Measurements from ENCODE around the gene GRIP2. TPM values are rescaled to one million over a fixed set of nuclear protein-coding genes. Genes with fewer than 3 reads are reported as not detected.

Gene GRIP2
- total RNA-seq, result not detected

DNA sequence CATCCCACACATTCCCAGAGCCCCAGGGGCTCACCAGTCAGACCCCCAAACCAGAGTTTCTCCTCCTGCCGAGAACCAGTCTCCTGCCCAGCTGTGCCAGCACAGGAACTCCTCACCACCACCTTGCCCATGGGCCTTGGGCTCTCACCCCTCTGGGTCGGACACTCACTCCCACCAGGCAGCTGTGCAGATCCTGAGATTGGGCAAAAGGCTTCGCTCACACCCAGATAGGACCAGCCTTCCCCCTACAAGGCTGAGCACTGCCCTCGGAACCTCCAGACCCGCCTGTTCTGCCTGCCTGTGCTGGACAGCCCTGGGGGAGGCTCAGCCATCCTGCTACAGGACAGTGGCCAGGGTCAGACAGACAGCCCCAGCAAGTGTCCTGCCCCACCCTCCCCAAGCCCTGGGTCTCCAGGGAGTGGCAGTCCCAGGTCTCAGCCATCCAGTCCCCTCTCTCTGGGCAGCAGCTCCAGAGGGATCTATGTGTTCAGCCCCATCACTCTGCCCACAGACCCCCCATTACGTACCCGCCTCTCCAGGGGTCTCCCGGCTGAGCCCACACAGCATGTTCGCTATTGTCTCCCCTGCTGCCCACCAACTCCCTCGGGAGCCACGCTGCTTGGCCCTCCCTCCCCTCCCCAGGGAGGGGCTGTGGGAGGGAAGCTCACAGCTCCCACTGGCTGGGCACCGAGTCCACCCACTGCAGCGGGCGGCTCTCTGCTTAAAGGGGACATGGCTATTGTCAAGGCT, at the start of gene GRIP2:
TSS of gene GRIP2 (minus strand) at position 601 of the 750 bp plus-strand sequence. CDS start at position 567, 34 bp downstream.
- no peak for DNase-seq (ENCODE audit: low read depth in 2 of 3, low spot score in 2 of 3)

DNA sequence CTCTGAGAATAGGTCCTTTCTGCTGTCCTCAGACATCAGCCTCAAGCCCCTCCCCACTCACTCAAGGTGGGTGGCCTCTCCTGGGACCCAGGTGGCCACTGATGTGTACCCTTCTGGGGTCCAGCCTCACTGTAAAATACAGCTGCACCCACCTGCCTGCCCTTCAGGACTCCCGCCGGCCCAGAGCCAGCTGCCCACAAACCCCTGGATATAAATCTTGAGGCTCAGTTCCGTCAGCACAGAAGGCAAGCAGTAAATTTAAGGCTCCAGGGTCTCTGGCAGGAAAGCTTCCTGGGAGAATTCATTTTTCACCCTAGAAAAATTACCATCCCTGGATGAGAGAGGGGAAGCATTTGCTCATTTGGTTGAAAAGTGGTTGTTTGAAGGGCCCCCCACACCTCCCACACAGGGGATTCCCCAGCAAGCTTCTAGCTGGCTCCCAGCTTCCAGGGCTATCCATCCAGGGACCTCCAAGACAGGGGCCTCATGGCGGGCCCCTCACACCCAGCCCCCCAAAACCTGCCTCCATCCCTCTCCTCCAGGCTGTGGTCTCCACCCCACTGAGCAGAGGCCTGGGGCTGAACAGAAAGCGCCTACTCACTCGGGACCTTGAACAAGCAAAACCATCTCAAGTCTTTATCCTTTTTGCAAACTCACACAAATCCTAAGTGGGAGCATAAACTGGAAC, 48.4 kb upstream of the GRIP2 start:
- DNase-seq (ENCODE audit: low read depth in 2 of 3, low spot score in 2 of 3), result no peak

DNA sequence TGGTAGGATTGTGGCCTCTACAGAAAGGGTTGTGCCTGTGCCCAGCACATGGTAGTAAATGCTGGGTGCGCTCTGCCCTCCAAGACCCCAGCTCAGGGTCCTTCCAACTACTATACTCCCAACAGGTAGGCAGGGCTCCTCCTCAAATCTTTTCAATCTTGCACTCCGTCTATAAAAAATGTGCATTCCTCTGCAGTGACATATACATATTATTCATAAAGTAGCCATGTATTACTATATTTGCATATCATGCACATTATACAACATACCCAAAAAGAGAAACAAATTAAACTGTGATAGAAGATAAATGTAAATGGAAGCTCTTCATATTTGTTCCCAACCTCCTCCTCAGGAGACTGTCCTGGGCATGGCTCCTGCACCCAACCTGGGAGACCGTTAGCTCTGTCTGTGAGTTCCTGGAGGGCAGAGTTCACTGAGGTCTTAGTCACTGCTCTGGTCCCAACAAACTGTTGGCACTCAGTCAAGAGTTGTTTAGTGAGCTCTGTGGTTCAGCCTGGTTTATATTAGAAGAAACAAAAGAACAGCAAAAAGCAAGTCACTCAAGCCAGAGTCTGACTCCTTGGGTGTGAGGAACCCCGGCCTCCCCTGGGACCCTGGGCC, 47.7 kb upstream of the GRIP2 start:
- no peak for DNase-seq (ENCODE audit: low read depth in 2 of 3, low spot score in 2 of 3)

DNA sequence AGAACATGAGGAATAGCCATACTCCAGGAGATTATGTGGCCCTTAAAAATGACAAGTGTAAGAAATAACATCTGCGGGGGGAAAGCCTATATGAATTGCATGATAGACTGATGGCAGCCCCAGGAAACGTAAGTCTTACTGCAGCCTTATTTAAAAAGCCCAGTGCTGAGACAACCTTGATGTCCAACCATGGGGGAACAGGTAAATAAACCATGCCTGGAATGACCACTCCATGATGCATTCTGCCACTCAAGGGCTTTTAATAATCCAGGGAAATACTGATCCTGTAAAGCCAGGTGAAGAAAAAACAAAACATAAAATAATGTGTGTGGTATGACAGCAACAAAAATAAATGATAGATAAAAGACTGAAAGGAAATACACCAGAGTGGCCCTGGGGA, 46.5 kb upstream of the GRIP2 start:
- DNase-seq (ENCODE audit: low read depth in 2 of 3, low spot score in 2 of 3), result no peak

DNA sequence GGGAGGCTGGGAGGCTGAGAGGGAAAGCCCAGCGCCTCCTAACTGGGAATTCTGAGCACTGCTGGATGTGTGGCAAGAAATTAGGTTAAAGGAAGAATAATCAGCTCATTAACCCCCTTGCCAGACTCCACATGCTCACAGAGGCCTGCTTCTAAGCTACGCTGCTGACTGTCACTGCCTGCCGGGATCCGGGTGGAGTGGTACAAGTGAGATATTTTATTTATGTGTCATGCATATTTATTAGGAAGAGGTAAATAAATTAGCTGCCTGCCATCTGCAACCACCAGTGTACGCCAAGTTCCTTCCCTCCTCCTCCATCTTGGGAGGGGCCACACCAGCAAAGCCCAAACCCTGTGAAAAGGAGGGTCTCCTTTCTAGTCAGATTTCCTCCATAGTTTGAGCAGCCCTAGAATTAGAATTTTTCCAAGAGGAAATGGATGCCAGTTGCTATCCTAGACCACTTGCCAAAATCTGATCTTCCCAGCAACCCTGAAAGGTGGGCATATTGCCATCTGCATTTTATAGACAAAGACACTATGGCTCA, 43.5 kb upstream of the GRIP2 start:
- no peak for DNase-seq (ENCODE audit: low read depth in 2 of 3, low spot score in 2 of 3)

DNA sequence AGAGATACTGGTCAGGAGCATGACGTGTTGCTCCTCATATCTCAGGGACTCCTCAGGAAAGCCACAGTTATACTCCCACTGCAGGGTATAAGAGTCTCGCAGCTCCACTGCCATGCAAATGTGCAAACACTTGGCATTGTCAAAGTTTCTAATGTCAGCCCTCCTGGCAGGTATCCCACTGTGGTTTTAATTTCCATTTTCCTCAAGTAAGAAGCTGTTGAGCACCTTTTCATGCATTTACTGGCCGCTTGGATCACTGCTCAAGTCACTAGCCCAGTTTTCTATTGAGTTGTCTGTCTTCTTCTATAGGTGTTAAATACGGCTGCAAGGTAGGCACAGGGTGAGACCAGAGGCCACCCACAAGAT, 41.9 kb upstream of the GRIP2 start:
- no peak for DNase-seq (ENCODE audit: low read depth in 2 of 3, low spot score in 2 of 3)

DNA sequence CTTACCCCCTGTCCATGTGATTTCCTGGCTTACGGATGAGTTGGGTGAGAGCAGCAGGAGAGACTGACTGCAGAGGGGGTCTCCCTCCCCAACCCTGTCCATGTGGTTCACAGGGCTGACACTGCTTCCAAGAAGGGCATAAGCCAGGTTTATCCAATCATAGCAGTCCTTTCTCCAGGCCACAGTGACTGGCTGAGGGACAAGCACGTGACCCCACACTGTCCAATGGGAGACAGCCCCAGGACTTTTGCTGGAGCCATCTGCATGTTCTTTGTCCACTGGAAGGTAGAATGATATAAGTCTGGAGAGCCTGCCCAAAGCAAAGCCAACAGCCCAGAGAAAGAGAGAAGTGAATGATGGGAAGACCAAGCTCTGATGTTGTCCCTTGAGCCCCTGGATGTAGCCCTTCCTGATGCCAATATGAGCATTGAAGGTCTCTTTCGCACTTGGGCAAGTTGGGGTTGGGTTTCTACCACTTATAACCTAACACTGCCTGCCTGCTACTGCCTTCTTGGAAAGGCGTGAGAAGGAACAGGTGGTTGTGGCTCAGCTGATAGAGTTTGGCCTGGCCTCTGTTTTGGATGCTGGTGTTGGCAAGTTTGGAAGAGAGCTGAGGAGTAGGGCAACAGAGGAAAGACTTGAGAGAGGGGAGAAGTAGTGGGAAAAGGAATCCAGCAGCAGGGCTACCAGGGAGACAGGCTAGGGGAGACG, 41.3 kb upstream of the GRIP2 start:
- DNase-seq (ENCODE audit: low read depth in 2 of 3, low spot score in 2 of 3), result no peak

DNA sequence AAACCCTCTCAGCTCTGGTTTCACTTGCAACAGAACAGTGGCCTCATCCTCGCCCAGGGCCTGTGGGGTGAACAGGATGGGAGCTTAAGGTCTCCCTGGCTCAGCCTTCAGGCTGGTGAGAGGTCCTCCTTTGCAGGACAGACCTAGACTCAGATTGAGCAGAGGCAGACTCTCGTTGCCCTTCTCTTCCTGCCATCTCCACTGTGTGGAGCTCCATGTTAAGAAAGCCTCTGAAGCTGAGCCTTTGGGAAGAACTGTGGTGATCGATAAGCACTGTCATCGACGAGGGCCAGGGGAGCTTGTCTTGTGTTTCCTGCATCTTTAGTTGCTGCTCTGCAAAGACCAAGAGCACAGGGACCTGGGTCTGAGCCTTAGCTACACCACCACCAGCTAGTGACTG, 37.8 kb upstream of the GRIP2 start:
- no peak for DNase-seq (ENCODE audit: low read depth in 2 of 3, low spot score in 2 of 3)

DNA sequence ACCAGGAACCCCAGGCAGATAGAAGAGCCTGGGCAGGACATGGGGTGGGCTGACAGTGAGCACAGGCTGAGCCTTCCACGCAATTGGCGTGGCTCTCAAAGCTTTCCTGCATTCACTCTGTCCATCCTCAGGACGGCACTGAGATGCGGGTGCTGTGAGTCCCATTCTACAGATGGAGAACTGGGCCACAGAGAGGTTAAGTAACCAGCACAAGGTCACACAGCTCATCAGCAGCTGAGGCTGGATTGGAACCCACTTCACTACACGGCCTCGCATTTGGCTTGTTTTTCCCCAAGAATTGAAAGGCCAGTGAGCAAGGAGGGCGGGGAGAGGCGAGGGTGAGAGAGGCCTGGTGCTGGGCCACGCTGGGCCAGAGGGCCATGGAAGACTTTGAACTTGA, 36.0 kb upstream of the GRIP2 start:
- no peak for DNase-seq (ENCODE audit: low read depth in 2 of 3, low spot score in 2 of 3)

DNA sequence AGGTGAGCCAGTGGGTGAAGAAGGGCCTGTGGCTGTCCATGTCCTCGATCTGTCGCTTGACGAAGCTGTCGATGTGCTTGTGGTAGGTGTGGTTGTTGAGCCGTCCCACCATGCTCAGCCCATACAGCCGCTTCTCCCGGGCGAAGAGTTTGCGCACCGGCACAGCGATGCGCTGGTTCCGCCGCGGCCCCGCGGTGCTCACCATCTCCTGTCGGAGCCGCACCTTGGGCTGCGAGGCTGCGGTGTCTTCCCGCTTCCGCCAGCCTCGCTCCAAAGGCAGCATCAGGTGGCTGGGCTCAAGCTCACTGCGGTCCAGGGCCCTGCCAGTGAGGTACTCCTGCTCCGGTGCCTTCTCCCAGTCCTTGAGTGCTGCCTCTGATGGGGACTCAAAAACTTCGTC, 34.0 kb upstream of the GRIP2 start:
- no peak for DNase-seq (ENCODE audit: low read depth in 2 of 3, low spot score in 2 of 3)

DNA sequence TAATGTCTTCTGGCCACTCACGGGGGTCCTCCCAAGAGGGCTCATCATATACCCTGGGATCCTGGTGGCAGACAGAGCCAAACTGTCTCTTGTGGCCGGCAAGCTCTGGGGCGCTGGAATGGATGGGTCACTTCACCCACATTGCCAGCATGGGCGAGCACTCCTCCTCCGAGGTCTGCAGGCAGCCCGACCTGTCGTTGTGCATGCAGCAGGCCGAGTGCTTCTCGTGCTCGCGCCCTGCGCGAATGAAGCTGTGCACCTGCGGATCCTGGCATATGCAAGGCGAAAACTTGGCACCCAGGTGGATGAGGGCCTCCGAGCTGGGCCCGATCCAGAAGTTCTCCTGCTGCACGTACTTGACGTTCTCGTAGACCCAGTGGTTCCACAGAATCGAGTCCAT, 33.6 kb upstream of the GRIP2 start:
- no peak for DNase-seq (ENCODE audit: low read depth in 2 of 3, low spot score in 2 of 3)

DNA sequence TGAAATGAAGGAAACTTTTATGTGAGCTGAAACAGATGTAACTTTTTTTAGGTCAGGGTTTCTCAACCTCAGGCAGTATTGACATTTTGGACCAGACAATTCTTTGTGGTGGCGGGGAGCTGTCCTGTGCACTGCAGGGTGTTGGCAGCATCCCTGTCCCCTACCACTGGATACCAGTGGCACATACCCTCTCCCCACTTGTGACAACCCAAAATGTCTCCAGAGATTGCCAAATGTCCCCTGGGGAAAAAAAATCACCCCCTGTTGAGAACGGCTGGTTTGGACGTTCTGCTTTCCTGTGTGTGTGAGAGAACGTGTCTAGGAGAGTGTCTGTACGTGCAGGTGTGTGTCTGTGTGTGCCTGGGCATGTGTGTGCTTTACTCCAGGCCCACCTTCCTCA, 30.7 kb upstream of the GRIP2 start:
- no peak for DNase-seq (ENCODE audit: low read depth in 2 of 3, low spot score in 2 of 3)

DNA sequence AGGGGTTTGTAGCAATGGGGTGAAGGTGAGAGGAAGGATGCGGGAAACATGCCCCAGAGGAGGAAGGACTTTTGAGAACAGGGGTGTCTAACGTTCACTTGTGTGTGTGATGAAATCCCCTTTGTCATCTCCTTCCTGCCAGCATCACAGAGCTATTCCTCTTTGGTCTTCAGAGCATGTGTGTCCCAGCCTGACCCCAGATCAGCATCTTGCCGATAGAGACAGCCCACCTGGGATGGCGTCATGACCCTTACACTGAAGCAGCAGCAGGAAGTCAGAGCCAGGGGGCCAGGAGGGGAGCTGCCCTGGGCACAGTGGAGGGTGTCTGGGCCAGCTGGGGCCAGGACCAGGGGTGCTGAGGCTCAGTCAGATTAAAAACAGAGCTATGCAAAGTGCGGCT, 29.9 kb upstream of the GRIP2 start:
- DNase-seq (ENCODE audit: low read depth in 2 of 3, low spot score in 2 of 3), result peak in 2 of 3 donors; percentile 72 to 77

DNA sequence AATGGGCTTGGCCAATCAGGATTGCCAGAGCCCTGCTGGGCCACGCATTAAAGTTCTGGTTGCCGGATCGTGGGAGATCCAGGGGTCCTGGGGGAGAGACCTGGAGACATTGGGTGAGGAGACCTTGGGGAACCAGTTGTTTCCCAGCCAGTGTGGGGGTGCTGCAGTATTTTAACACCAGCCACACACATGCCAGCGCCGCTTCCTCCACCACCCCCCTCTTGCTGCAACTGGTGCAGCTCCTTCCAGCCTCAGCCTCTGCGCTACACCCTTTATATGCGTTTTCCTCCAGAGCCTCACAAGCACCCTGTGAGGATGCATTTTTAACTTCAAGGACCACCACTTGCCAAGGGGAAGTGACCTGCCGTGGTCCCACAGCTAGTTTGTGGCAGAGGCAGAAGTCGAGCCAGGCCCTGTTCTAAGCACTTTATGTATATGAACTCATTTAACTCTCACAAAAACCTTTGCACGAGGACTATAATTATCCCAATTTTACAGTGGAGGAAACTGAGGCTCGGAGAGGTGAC, 29.4 kb upstream of the GRIP2 start:
- DNase-seq (ENCODE audit: low read depth in 2 of 3, low spot score in 2 of 3), result peak in 1 of 3 donors; percentile 27

DNA sequence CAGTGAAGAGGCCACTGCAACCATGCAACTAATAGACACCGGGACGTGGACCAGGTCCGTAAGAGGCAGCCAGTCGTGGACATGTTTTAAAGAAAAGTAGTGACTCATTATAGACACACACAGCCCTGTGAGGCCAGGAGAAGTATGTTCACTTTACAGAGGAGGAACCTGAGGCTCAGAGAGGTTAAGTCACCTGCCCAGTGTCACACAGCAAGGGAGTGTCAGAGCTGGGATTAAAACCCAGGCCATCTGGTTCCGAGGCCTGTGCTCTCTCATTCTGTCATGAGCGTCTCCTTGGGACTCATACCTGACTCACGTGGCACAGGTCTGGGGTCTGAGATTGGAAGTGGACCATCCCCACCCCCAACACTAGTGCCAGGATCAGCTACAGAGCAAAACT, 28.1 kb upstream of the GRIP2 start:
- no peak for DNase-seq (ENCODE audit: low read depth in 2 of 3, low spot score in 2 of 3)

DNA sequence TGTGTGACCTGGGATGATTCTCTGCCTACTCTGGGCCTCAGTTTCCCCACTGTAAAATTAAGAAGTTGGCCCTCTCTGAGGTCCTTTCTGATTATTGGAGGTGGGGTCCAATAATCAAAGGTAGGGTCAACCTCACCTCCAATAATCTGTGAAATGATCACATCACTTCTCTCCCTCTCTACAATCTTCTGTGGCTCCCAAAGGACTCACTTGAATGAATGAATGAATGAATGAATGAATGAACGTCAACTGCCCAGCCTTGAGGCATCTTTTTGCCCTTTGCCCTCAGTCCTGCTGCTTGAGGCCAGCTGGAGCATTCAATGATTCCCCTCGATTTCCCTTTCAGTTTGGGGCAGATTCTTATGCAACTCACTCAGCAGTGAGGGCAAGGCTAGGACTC, 26.7 kb upstream of the GRIP2 start:
- no peak for DNase-seq (ENCODE audit: low read depth in 2 of 3, low spot score in 2 of 3)

DNA sequence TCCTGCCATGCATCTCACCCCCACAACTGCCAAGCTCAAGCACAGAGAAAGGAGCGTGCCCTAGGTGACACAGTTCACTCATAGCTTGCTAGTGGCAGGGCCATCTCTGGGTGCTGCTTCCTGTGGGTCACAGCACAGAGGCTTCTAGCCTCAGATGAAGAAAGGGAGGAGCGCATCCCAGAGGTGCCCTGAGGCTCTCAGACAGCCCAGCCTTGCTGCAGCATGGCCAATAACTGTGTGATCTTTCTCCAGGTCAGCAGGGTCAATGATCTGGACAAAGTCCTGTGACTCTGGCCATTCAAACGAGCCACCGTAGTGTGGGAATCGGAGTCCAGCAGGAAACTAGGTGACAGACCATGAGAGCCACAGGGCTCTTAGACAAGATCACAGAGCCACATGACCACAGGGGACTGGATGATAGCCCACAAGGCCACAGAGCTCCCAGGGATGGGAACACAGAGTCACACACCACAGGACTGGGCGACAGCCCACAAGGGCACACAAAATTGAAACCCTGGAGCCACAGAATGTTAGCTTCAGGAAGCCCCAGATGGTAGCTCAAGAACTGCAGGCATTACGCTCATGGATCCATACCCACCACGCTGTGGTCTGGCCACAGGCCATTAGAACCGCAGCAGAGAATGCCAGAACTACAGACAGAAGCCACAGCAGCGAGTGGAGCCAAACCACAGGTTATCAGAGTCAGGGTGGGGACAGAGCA, 25.9 kb upstream of the GRIP2 start:
- peak in 2 of 3 donors; percentile 73 to 85 for DNase-seq (ENCODE audit: low read depth in 2 of 3, low spot score in 2 of 3)

DNA sequence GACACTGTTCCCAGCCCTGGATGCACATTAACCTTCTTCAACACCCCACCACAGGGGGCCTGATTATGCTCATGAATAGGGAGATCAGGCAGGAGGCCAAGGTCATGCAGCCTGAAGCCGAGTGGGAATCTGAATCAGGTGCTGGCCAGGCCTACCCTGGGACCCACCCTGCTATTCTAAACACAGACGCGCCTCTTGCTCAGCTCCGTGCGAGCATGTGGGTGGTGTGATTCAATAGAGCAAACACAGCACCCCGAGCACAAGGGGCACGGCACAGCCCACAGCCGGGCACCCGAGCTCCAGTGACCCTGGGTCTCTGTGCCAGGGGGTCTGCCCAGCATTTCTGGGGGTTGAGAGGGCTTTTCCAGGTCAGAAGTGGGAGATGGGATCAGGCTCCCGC, 24.6 kb upstream of the GRIP2 start:
- no peak for DNase-seq (ENCODE audit: low read depth in 2 of 3, low spot score in 2 of 3)

DNA sequence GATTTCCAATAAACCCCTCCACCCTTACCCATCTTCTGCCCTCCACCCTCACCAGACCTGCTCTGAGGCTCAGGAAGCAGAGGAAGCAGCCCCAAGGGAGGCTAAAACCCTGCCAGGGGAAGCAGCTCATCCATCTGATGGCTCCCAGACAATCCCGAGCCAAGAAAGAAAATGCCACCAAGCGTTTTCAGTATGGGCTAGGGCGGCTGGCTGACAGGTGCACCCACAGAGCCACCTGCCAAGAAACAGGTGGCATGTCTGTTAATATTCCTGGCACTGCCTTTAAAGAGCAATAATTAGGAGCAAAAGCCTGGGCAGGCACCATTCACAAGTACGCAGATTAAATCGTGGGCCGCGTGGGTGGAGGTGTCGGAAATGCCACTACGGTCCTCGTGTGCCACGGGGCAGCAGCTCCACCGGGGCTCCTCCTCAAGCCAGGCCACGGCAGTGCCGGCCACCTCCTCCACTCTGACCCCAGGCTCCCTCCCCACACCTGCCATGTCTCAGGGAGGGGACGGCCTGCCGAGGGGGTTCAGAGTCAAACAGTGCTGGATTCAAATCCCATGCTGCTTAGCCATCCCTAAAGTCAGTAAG, 23.9 kb upstream of the GRIP2 start:
- no peak for DNase-seq (ENCODE audit: low read depth in 2 of 3, low spot score in 2 of 3)
